ENCODE data around the gene KCNH5. TPM values are rescaled to one million over a fixed set of nuclear protein-coding genes. Genes with fewer than 3 reads are reported as not detected.

Gene KCNH5
- polyA plus RNA-seq, 1 of the 3 experiments (the other 2 are of a cell fraction) = not detected

DNA sequence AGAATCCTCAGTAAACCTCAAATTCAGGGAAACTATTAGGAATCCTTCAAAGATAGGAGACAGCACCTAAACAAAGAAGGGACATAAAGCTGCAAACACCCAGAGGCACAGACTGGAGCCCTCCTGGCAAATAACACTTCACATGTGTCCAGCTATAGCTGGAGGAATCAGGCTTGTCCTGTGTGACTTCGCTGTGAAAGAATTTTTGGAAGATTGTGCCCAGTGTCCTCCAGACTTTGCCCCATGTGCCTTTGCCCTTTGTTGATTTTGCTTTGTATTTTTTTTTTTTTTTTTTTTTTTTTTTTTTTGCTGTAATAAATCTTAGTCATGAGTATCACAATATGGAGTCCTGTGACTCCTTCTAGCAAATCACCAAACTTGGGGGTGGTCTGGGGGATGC is 136.8 kb downstream of the KCNH5 start:
- WGBS (ENCODE audit: low lambda C conversion rate) = 53% methylated on average over 1 of the region's 1 CpG
- Histone ChIP-seq H3F3A (replicated peaks; ENCODE audit: insufficient read depth) (no peaks in the 10 kb centered on the region), H3K4me2 (no peak overlapping the region), H3K9ac (no peak overlapping the region), H3K9me3 (no peaks in the 10 kb centered on the region), H3K4me1 (ENCODE audit: control insufficient read depth in 1 of 2, insufficient read depth in 2 of 2, low read depth in 1 of 2, low read length in 1 of 2) (no peaks in the 10 kb centered on the region), H4K20me1 (ENCODE audit: insufficient read depth) (no peaks in the 10 kb centered on the region), H3K4me3 (ENCODE audit: low read depth in 2 of 2, low read length in 1 of 2) (no peak overlapping the region), H3K27ac (ENCODE audit: low read depth in 2 of 2, low read length in 1 of 2) (no peak overlapping the region), H3K79me2 (ENCODE audit: insufficient read depth) (no peaks in the 10 kb centered on the region), H3K36me3 (replicated peaks in 1 of 2; ENCODE audit: control insufficient read depth in 1 of 2, insufficient read depth in 2 of 2, low read length in 1 of 2) (no peaks in the 10 kb centered on the region), H3K9me2 (no peaks in the 10 kb centered on the region; the same call in 1 of the 2 replicates), H2AFZ (ENCODE audit: low read depth) (no peak overlapping the region), H3K27me3 (ENCODE audit: insufficient read depth) (no peaks in the 10 kb centered on the region)
- ChIA-PET POLR2A (no interaction called here), CTCF (no interaction called here)
- no peak for DNase-seq
- TF ChIP-seq YY1 (IDR thresholded peaks at IDR 0.05; ENCODE audit: low read depth) (no peak), CHD2 (IDR thresholded peaks at IDR 0.05; ENCODE audit: low read length, partially characterized antibody) (no peak), RFX5 (IDR thresholded peaks at IDR 0.05; ENCODE audit: low read length) (no peak), EP300 (IDR thresholded peaks at IDR 0.05; ENCODE audit: borderline replicate concordance in 1 of 2, low read depth in 1 of 2, low read length in 1 of 2) (no peak), GATA2 (CRISPR knock-in tag; IDR thresholded peaks at IDR 0.05) (no peak), GABPA (IDR thresholded peaks at IDR 0.05; ENCODE audit: low read depth) (no peak), NFIC (IDR thresholded peaks at IDR 0.05; ENCODE audit: borderline replicate concordance) (no peak), SIN3A (IDR thresholded peaks at IDR 0.05; ENCODE audit: borderline replicate concordance, low read depth, low read length) (no peak), RAD21 (IDR thresholded peaks at IDR 0.05; ENCODE audit: low read length) (no peak), USF2 (IDR thresholded peaks at IDR 0.05; ENCODE audit: borderline replicate concordance, low read depth, low read length) (no peak), IRF3 (IDR thresholded peaks at IDR 0.05; ENCODE audit: low read depth, low read length) (no peak)
- TF ChIP-seq, protein P1, sequence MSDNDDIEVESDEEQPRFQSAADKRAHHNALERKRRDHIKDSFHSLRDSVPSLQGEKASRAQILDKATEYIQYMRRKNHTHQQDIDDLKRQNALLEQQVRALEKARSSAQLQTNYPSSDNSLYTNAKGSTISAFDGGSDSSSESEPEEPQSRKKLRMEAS (IDR thresholded peaks at IDR 0.05; ENCODE audit: low read depth) = no peak

DNA sequence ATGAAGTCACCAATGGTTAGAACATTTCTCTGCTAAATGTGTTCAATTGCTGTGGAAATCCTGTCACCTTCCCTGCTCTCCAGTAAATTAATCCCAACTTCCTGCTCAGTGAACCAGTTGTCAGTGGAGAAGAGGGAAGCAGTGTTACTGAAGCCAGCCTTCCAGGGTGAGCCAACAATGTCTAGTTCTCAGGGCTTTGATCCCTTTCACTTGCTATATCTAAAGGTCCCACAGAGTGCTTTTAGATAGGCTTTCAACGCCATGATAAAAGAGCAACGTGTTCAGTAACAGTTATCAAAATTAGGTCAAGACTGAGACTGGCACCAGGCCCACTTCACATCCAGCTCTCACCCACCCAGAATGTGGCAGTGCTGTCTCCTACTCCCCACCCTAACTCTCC is 139.7 kb downstream of the KCNH5 start:
- ChIA-PET CTCF (no interaction called here), POLR2A (no interaction called here)
- H3K4me1 ChIP-seq (ENCODE audit: control insufficient read depth in 1 of 2, insufficient read depth in 2 of 2, low read depth in 1 of 2, low read length in 1 of 2) = no peaks in the 10 kb centered on the region
- no peaks in the 10 kb centered on the region for H4K20me1 ChIP-seq (ENCODE audit: insufficient read depth)
- no peaks in the 10 kb centered on the region for H3K9me2 ChIP-seq
- no peak for DNase-seq
- no peak overlapping the region for H2AFZ ChIP-seq (ENCODE audit: low read depth)
- WGBS (ENCODE audit: low lambda C conversion rate) = 18% methylated on average over 2 of the region's 2 CpGs
- TF ChIP-seq MEF2A (IDR thresholded peaks at IDR 0.05; ENCODE audit: borderline replicate concordance, low read depth) = no peak
- H3K27me3 ChIP-seq (ENCODE audit: insufficient read depth) = no peaks in the 10 kb centered on the region
- H3K79me2 ChIP-seq (ENCODE audit: insufficient read depth) = no peaks in the 10 kb centered on the region
- H3K27ac ChIP-seq (ENCODE audit: low read depth in 2 of 2, low read length in 1 of 2) = no peak overlapping the region
- no peak overlapping the region for H3K4me2 ChIP-seq
- H3F3A ChIP-seq (replicated peaks; ENCODE audit: insufficient read depth) = no peaks in the 10 kb centered on the region
- no peak overlapping the region for H3K9ac ChIP-seq
- no peaks in the 10 kb centered on the region for H3K36me3 ChIP-seq (replicated peaks in 1 of 2; ENCODE audit: control insufficient read depth in 1 of 2, insufficient read depth in 2 of 2, low read length in 1 of 2)
- no peak overlapping the region for H3K4me3 ChIP-seq (ENCODE audit: low read depth in 2 of 2, low read length in 1 of 2)
- no peaks in the 10 kb centered on the region for H3K9me3 ChIP-seq

Data from SK-N-SH (cell line).